HG03571 (cell line): Measurements from ENCODE around the gene ANXA4.
"Not testable (repeated sequence)": the region's sequence is repeated elsewhere in the genome, so short reads cannot be mapped to it uniquely, and the experiment has no call there.

Experiments used
- ATAC-seq: cut with Tn5 transposase; IDR thresholded peaks from one replicate; pipeline ENCODE4 v1.9.1; 2021; ENCODE audit not compliant: unreplicated experiment

Gene ANXA4

DNA sequence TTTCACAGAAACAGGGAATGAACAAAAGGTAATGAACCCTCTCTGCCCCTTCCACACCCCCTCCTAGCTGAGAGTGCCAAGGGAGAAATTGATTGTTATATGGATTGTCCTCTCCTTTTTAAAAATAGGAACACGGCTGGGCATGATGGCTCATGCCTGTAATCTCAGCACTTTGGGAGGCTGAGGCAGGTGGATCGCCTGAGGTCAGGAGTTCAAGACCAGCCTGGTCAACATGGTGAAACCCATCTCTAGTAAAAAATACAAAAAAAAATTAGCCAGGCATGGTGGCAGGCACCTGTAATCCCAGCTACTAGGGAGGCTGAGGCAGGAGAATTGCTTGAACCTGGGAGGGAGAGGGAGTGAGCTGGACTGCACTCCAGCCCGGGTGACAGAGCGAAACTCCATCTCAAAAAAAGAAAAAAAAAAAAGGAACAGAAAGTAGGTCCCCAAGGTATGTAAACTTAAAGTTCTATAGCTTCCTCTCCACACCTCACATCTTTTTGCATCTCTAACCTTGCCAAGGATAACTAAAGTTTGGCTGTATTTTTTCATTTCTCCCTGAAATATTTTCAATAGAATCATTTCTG lies 60.9 kb downstream of the ANXA4 start:
- ATAC-seq, result peak; percentile 53

DNA sequence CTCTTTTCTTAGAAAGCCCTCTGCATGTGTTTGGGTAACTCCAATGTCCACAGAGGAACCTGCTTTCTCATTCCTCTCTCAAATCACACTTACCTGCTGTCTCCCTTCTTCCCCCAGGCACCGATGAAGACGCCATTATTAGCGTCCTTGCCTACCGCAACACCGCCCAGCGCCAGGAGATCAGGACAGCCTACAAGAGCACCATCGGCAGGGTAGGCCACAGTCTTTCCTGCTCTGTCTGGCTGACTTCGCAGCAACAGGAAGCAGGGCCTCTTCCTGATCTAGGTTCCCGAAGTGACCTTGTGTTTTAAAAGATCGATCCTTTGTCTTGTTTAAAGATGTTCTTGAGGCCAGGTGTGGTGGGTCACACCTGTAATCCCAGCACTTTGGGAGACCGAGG lies 62.5 kb downstream of the ANXA4 start:
- no peak for ATAC-seq

DNA sequence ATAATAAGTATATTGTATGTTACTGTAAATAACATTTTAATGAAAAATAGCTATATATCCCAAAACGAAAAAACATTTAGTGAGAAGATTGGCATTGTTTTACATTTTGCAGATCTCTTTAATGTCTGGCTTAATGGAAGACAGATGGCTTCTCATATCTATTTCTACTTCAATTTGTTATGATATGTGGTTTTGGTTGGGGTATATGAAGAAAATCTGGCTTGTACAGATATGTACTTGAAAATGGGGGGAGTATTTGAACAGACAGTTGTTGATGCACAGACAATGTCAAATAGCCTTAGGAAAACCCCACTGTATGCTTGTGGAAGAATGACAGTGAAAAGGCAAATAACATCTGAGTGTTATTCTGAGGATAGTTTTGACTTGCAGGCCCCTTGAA lies 64.0 kb downstream of the ANXA4 start:
- no peak for ATAC-seq

DNA sequence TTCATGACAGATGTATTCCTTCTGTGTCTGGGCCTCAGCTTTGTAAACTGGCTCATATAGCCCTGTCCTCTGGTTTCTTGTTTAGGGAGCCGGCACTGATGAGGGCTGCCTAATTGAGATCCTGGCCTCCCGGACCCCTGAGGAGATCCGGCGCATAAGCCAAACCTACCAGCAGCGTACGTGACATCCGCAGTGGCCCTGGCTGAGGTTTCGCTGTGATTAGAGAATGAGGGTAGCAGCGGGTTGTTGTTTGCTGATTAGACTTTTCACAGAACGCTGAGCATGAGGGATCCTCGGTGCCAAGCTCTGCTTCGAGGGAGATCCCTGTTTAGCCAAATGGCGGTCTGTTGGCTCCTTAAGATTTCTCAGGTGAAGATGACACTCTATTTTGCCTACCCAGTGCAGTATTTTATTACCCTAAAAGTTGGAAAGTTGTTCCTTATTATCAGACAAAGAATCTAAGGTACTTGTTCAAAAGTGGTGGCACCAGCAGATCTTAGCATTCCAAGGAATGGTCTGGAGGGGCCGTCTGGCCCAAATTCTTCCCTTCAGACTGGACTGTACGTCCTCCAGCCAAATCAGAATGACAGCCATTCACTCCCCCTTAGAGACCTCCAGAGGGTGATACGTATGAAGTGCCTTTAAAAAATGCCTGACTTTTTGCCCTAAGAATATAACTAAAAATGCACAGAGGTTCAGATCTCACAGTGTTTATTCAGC lies 66.0 kb downstream of the ANXA4 start:
- no peak for ATAC-seq

DNA sequence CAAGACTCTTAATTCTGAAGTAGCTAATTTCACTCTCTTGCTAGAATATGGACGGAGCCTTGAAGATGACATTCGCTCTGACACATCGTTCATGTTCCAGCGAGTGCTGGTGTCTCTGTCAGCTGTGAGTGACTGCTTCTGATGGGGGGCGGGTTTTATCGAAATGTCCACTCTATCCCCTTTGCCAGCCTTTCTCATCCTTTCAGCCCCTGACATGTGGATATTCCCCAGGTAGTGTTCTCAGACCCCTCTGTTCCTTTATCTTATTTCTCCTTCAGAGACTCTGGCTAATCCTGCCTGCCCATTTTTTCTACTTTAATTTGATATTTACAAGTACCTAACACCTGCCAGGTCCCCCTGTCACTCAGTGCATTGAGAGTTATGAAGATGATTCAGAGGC lies 68.6 kb downstream of the ANXA4 start:
- no peak for ATAC-seq

DNA sequence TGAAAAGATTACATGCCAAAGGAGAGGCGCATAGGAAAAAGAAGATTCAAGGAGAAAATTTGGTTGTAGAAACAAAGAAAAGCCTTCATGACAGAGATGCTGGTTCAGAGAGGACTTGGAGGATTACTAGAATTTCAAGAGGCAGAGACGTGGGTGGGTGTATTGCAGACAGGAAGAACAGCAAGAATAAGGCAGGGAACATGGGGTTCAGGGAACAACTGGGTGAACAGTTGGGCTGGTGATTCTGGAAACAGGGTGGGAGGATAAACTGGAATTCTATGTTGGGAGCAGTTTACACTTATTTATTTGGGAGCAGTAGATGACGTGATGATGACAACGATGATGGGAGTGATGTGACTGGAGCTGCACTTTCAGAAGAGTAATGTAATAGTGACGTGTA lies 69.1 kb downstream of the ANXA4 start:
- ATAC-seq, result no peak

DNA sequence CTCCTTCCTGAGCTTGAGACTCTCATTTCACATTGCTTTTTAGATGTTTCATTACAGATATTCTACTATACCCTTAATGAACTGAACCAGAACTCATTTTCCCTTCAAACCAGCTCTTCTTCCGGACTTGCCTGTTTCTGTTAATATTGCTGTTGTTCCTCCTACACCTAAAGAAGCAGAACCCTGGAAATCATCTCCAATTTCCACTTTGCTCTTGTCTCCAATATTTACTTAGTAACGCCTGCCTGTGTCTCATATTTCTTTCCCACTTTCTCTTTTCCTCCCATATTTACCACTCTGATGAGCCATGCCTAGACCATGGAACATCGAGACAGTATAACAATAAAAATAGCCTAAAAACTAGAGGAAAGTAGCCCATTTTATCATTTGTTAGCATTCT lies 69.7 kb downstream of the ANXA4 start:
- ATAC-seq, result no peak

DNA sequence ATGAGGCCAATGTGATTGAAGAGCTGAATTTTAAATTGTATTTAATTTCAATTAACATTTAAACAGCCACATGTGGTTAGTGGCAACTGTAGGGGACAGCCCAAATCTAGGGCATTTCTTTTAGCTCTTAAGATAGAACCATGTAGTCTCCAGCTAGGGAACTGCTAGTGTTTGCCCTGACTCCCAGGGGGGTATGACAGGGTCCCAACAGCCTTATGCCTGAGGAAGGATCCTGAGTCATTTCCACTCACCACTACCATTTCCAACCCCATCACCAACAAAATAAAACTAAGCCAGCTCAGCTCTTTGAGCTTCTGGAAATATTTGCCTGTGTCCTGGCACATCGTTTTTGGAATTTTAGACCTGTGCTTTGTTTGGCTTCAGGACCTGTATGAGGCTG lies 73.8 kb downstream of the ANXA4 start:
- no peak for ATAC-seq

DNA sequence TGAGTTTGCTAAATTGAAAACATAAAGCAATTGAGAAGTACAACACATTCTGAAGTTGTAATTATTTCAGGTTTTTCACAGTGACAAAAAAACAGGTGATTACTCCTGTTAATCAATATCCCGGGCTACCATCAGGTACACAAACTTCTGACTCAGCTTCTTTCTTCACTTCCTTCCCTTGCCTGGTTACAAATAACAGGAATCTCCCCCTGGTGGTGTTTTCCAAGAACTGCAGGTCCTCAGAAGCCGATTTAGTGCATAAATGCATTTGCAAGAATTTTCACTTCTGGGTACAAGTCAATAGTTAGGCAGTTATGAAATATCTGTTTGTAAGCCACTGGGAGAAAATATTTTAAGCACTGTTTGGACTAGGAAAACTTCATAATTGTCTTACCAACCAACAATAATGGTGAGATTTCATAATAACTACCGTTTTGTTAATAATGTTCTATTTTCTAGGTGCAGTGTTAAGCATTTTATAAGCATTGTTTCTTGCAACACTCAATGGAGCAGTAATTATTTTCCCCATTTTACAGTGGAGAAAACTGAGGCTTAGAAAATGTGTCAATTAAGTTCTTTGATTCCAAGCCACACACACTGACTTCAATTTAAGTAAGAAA lies 75.1 kb downstream of the ANXA4 start:
- ATAC-seq, result no peak

DNA sequence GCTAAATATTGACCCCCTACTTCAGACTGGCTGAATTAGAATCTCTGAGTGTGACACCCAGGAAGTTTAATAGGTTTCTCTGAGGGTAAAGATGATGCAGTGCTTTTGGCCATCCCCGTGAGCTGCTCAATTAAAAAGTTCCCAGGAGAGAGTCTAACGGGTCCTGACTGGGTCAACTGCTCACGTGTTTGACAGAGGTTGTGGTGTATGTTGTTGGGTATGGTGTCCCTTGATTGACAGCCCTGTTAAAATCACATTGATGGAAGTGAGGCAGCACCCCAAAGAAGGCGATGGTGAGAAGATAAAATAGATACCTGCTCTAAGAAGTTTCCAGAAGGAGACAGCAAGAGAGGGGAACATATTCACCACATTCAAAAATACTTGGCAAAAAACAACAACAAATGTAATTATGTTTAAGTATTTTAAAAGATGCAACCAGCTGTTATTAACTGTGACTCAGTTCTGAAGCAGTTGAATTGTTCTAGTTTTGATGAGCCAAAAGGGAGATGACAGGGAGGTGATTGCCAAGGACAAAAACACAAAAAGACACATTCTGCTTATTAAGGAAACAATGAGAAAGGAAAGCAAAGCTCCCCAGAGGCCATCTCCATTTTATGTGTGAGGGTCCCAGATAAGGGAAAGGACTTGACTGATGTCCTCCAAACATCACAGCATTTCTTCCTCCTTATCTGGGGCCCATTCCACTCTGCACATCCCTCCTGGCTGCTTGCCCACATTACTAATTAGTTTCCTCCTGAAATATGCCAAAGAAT lies 76.0 kb downstream of the ANXA4 start:
- no peak for ATAC-seq

DNA sequence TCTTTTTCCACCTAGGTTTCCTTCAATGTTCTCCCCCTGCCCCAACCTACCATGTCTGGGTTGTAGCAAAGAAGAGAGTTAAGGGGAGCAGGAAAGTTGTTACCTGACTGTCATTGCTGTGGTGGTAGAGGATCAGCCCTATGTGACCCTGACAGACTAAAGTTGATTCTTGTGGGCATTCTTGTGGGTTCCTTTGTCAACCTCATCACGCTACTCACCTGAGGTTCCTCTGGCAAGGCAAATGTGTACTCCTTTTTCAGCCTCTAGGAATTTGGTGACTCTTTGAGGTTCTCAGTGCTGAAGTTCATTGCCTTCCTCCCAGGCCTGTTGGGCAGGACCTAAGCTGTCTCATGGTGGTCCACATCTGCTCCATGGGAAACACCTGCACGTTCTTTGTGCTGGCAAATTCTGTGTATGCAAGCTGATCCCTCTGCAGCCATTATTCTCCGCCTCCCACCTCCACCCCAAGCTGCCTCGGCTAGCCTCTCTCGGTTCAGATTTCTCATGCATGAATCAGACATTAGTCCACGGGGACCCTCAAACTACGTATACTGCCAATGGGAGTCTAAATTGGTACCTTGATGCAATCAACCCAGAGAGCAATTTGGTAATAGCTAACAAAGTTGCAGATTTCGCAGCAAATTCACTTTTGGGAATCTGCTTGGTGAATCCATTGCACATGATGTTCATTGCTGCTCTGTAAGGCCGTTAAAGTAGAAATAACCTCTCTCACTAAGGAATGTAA lies 86.0 kb downstream of the ANXA4 start:
- ATAC-seq, result no peak

DNA sequence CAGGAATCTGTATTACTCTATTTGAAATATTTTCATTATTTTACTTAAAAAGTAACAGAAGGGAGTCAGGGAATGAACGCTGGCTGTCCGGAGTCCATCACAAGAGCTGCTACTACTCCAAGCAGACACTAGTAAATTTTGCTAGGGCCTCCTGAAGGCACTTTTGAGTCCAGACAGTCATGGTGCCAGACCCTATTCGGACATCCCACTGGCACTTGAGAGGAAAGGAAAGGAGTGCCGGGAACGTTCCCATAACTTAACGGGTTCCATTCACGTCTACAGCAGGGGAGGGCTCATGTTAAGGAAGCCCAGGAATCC lies 87.0 kb downstream of the ANXA4 start:
- peak; percentile 0 for ATAC-seq

DNA sequence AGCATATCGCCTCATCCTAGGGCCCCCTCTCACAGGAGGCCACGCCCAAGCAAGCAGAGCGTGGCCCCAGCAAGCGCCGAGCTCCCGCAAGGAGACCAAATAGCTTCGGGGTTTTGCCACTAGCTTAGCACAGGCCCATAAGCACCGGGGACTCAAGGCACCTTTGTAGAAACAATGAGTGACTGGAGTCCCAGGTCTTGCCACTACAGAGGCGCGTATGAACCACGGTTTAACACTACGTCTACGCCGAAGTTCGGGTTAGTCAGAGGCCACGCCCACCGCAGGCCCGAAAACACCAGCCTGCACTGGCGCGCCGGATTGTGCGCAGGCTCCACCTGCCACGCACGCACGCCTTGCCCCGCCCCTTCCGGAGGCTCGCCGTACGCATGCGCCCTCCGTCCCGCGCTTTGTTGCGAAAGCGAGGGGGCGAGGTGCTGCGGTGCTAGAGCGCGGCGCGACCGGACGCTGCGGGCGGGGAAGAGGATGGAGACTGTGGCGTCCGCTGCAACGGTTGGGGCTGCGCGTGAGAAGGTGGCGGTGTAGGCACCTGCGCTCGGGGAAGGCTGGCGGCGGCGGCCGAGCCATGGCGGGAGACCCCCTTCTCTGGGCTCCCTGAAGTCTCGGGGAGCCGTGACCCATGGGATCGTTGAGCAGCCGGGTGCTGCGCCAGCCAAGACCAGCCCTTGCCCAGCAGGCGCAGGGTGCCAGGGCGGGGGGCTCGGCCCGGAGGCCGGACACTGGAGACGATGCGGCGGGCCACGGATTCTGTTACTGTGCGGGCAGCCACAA lies 87.5 kb downstream of the ANXA4 start, which contains the start of gene GMCL1:
Gene GMCL1, plus strand, starts transcription at position 405 of the 789 bp plus-strand sequence. Its CDS starts 233 bp downstream, at position 638.
- peak; percentile 86 for ATAC-seq

DNA sequence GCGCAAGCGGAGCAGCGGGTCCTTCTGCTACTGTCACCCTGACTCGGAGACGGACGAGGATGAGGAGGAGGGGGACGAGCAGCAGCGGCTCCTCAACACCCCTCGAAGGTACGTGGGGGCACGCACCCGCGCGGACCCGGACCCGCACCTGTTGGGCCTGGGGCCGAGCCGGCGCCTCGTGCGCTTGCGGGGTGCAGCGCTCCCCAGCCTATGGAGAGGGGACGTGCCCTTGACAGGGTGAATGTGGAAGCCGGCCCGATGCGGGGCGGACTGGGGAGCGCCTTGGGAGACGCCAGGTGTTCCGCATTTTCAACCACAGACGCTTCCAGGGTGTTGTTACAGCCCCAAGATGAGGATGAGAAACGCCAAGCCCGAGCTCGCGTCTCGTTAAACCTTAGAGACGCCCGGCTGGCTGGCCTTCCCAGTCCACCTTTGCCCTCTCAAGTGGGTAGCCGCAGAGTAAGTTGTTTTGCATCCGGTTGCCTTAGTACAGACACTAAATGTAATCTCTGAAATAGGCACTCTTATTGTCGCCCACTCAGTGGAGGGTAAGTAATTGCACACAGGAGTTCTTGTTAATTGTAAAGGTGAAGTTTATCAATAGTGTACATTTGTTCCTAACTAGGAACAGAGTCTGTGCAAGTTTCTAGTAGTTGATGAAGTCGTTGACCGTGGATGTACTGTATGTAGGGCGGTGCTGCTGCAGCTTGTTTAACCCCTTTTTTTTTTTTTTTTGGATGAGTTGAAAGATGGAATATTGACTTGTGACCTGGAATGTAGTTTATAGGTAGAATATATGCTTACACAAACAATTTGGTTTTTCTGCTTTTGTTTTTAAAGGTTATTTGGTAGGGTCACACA lies 88.3 kb downstream of the ANXA4 start:
- peak; percentile 19 for ATAC-seq

DNA sequence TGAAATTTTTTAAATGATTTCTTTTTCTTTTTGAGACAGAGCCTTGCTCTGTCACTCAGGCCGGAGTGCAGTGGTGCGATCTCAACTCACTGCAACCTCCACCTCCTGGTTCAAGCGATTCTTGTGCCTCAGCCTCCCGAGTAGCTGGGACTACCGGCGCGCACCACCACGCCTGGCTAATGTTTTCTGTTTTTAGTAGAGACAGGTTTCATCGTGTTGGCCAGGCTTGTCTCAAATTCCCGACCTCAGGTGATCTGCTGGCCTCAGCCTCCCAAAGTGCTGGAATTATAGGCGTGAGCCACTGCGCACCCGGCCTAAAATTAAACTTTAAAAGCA lies 88.9 kb downstream of the ANXA4 start:
- ATAC-seq, result not testable (repeated sequence)

DNA sequence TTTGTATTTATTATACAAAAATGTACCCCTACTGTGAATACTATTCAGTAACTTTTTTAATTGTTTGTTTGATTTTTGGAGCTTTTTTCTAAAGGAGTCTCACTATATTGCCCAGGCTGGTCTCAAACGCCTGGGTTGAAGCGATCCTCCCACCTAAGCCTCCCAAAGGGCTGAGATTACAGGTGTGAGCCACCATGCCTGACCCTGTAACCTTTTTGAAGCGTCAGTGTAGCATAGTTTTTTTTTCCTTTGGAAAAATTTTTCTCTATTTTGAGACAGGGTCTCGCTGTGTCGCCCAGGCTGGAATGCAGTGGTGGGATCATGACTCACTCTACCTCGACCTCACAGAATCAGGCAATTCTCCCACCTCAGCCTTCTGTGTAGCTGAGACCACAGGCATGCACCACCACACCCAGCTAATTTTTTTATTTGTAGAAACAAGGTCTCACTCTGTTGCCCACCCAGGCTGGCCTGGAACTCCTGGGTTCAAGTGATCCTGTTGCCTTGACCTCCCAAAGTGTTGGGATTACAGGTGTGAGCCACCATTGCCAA lies 89.5 kb downstream of the ANXA4 start:
- ATAC-seq, result no peak

DNA sequence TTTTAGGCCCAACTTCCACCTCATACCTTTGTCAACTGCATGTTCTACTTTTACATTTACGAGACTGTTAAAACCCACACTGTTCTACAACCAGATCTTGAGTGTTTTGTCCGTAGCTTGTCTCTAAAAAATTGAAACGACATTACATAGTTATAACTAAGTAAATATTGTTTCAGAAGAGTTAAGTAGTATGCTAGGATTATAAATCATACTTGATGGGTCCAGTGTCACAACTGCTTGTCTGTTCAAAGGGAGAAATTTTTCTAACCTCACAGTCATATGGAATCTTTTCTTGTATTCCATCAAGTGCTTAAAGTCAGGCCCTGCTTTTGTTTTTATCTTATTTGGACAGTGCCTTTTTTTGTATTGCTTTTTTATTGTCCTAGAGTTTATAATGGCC lies 91.8 kb downstream of the ANXA4 start:
- ATAC-seq, result no peak

DNA sequence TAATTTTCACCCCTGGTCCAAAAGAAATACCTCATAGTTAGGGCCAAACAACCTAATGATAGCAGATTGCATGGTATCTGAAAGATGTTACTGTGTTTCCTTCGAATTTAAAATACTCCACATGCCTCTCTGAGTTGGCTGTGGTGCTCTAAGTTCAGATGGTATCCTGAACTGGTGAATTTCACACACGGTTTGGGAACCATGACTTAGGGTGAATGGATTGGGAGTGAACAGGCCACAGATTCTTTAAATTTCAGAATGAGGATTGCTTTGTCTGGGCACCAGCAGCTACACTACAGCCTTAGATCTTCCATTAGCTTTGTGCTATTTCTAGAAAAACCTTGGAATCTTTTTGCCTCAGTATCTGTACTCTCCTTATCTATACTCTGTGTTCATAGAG lies 93.7 kb downstream of the ANXA4 start:
- no peak for ATAC-seq

DNA sequence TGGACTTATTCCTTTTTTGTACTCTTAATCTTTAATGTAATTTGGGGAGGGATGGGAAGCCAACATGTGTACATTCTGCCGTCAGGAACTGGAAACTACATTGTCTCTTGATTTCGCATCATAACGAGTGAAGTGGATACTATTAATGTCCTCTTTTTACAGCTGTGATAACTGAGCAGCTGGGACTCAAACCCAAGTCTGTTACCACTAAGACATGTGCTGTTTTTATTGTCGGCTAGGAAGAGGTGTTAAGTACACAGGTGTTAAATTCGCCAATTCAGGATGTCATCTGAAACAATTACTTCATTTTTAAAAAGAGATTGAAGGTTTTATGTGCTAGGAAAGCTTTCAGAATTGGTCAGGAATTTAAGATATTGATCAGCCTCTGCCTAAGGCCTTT lies 94.4 kb downstream of the ANXA4 start:
- no peak for ATAC-seq
